ENCODE data around the gene IFT172.
"Not testable (repeated sequence)": the region's sequence is repeated elsewhere in the genome, so short reads cannot be mapped to it uniquely, and the experiment has no call there.

Gene IFT172

DNA sequence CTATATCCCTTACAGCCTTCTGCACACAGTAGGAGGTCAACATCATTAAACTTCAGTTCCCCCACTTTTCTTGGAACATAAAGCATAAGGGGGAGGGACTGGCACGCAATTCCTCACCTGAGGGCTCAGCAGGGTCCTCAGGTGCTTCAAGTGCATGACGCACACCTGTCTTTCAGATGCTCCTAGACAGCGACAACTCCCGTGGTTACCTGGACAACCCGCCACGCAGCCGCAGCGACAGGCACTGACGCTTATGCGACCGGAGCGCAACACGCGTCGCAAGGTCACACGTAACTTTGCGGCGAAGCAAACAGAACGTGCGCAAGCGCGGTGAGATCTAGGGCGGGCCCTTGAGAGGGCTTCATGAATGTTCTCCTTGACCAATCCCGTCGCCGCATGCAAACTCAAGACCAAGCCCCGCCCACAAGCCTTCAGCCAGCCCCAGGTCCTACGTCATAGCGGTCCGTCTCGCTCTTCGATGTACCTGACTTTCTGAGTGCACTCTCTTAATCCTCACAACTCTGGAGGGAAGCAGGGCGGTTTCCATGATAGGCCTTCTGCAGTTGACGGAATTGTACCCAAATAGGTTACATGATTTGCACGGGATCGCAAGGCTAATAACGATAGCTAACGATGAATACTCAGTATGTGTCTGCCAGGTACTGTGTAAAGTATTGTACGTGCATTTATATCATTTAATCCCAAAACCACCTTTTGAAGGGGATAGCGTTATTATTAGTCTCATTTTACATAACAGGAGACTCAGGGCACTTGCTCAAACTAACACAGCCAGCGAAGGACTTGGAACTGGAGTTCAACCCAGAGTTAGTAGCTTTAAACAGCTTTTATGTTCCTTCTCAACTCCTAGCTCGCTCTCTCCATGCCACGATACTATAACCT is at the start of gene IFT172:
Gene IFT172 (minus strand): TSS at position 246 of the 900 bp plus-strand sequence. CDS start 90 bp downstream, at position 156.
- DNase-seq, result peak; percentile 99

- DNase-seq, result not testable (repeated sequence)
These were observed 49.4 kb upstream of the IFT172 start for GRCh38 chr2:27538839-27539450.

DNA sequence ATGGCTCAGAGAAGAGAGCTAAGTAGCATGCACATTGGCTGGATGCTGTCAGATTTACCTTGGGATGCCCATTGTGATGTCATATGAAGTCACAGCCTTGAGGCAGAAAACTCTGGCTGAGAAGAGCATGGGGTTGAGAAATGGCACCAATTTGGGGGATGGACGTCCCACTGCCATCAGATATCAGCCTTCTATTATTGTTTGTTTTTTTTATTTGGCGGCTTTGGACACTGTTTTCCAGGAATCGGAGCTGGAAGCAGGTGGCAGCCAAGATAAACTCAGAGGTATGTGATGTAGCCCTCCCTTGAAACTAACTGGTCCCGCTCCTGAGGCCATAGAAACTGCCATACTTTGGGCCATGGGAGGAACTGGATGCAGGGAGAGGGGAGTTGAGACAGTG is 47.7 kb upstream of the IFT172 start:
- DNase-seq, result no peak

DNA sequence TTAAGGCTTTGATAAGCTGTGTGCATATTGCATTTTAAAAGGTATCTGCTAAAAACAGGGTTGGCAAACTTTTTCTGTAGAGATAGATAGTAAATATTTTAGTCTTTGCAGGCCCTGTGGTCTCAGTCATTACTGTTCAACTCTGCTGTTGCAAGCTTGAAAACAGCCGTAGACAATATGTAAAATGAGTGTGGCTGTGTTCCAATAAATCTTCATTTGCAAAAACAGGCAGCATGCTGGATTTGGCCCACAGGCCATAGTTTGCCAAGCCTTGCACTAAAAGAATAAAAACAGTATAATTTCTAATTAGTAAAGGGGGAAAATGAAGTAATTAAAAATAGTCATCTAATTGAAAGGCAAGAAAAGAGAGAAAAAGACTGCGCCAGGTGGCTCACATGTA is 42.4 kb upstream of the IFT172 start:
- no peak for DNase-seq

- no peak for DNase-seq
These were observed 37.6 kb upstream of the IFT172 start for GRCh38 chr2:27527182-27527581.

GRCh38 chr2:27522400-27522945 is 32.9 kb upstream of the IFT172 start:
- no peak for DNase-seq

DNA sequence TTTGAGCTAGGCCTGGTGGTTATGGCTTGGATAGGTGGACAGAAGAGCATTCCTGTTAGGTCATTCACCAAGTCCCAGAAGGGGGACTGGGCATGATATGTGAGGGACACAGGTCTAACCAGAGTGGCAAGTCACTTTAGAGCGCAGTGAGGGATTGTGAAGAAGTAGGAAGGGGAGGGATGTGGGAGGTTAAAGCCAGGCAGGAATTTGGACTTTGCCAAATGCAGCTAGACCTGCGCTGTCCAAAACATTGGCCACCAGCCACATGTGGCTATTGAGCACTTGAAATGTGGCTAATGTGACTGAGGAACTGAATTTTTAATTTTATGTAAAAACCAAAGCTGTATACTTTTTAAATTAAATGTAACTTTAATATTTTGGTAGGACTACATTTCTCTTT is 30.8 kb upstream of the IFT172 start:
- DNase-seq, result no peak

- no peak for DNase-seq
These were observed 29.2 kb upstream of the IFT172 start for GRCh38 chr2:27518782-27519113.

- DNase-seq, result no peak
These were observed 28.7 kb upstream of the IFT172 start for GRCh38 chr2:27518113-27518781.

GRCh38 chr2:27509326-27509725 is 19.8 kb upstream of the IFT172 start:
- no peak for DNase-seq

DNA sequence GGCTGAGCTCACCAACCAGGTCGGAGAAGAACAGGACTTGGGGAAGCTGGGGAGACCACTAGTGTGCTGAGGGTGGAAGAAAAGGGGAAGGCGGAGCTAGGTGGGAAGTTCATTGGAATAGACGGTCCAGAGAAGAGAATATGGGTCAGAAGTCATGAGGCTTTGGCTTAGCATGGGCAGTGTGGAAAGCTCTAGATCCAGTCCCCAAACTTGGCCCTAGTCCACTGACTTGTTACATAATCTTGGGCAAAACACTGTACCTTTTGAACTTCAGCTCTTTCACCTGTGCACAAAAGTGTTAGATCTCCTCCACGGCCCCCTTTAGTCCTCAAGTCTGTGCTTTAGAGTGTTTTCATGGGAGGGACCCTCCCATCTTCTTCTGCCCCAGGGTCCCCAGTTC is 17.8 kb upstream of the IFT172 start:
- DNase-seq, result no peak

DNA sequence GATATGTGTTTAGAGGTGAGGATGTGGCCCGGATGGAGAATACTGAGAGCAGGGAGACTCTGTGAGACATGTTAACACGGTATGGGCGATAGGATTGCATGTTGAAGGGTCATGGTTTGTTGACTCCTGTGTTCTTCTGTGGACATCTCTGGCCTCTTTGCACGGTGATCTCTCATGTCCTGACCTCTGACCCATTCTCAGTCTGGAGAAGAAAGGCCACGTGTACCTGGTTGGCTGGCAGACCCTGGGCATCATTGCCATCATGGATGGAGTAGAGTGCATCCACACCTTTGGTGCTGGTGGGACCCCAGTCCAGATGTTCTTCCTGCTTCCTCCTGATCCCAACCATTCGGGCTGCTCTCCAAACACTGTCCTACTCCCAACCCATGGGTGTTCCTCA is 17.0 kb upstream of the IFT172 start:
- no peak for DNase-seq

- DNase-seq, result no peak
These were observed 12.6 kb upstream of the IFT172 start for GRCh38 chr2:27502142-27502541.

DNA sequence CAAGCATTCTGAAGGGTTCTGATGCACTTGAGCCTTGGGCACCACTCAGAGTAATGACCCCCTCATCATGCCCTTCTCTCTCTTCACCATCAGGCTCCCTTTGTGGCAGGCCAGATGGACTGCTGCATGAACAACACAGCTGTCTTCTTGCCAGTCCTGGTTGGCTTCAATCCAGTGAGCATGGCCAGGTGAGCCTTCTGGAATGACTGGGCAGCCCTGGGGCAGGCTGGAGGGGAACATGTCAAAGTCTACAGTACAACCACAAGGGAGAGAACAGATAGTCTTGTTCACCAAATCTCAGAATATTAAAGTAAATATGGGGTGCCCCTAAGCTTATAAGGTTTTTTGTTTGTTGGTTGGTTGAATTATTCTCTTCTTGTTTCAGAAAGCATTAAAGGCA is 11.5 kb upstream of the IFT172 start:
- no peak for DNase-seq

- DNase-seq, result no peak
These were observed 9.4 kb upstream of the IFT172 start for GRCh38 chr2:27498975-27499374.

DNA sequence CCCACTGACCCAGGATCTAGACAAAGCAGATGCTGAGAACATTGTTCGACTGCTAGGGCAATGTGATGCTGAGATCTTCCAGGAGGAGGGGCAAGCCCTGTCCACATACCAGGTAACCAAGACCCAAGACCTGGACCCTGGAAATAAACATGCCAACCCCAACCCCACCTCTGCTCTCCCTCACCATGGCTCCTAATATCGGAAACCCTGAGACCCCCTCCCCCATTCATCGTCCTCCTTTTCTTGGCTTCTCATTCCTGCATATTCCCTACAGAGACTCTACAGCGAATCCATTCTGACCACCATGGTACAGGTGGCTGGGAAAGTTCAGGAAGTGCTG is 7.7 kb upstream of the IFT172 start:
- DNase-seq, result no peak

GRCh38 chr2:27496357-27497287 is 7.1 kb upstream of the IFT172 start, which contains the start of gene GCKR:
TSS of gene GCKR (plus strand) at chr2:27496839. CDS start at chr2:27496905, 66 bp downstream.
- DNase-seq, result no peak

GRCh38 chr2:27495840-27496356 is 6.4 kb upstream of the IFT172 start:
- no peak for DNase-seq

GRCh38 chr2:27494944-27495554 is 5.5 kb upstream of the IFT172 start, which contains the start of gene FNDC4:
TSS of gene FNDC4 (minus strand) at chr2:27495200. CDS start at chr2:27494679, 521 bp downstream.
- DNase-seq, result peak in 1 of 2 experiments; percentile 20

- no peak for DNase-seq
These were observed 4.9 kb upstream of the IFT172 start for GRCh38 chr2:27494284-27494943.

DNA sequence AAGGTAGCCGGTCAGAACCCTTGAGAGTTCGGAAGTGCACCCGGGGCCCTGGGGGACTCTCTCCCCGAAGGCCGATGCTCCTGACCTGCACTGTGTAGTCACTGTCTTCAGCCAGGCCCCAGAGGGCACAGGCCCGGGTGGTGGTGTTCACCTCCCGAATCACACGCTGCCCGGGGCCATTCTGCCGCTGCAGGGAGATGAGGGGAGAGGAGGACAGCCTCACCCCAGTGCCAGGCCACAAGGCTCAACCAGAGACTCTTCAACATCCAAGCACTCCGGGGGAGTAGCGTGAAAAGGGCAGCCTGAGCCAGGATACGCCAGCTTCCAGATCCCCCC is 4.4 kb upstream of the IFT172 start:
- no peak for DNase-seq
